SK-N-SH (cell line): Measurements from ENCODE around the gene TMEM255B. TPM values are rescaled to one million over a fixed set of nuclear protein-coding genes. Genes with fewer than 3 reads are reported as not detected.

Source experiments
- CTCF ChIA-PET: fragments of 300-600, 350-600 bp; formaldehyde crosslinking; extraction: SDS; loops from one replicate; lab custom pipeline; 2021; lab: Yijun Ruan, JAX
- POLR2A ChIA-PET: fragments of 350-600 bp; sonication (Branson Sonifier 250); formaldehyde crosslinking; extraction: SDS; loops from one replicate; lab custom pipeline; 2020; ENCODE audit warnings: antibody characterized with exemption, inconsistent platforms; lab: Yijun Ruan, JAX
- DNase-seq: peaks from one replicate; pipeline ENCODE4 v3.0.0; 2012
- H2AFZ ChIP-seq: fragments of 200-600 bp; sonication (generic); 2 replicates; pipeline ENCODE4 v1.8.1; 2016; ENCODE audit warnings: antibody characterized with exemption, mild to moderate bottlenecking, low read depth
- H3F3A ChIP-seq: fragments of 200-600 bp; sonication (generic); replicated peaks from 2 replicates; pipeline ENCODE3; 2016; ENCODE audit warnings: antibody characterized with exemption, mild to moderate bottlenecking; ENCODE audit not compliant: insufficient read depth
- H3K27ac ChIP-seq, 2 experiments: fragments of 200-500 bp in 1 of 2; fragments of 200-600 bp in 1 of 2; sonication (Bioruptor generic) in 1 of 2; sonication (generic), shearing (Covaris generic) in 1 of 2; 2 replicates each; pipeline versions ENCODE4 v1.5.1 to v1.6.1; 2014 to 2016; ENCODE audit warnings: low read depth in 2 of 2, inconsistent platforms in 1 of 2, low read length in 1 of 2, mild to moderate bottlenecking in 1 of 2, mixed read lengths in 1 of 2
- H3K27me3 ChIP-seq: fragments of 200-600 bp; sonication (generic), shearing (Covaris generic); 2 replicates; pipeline ENCODE4 v1.6.1; 2016; ENCODE audit warnings: mixed run types; ENCODE audit not compliant: insufficient read depth
- H3K36me3 ChIP-seq, 2 experiments: fragments of 200-500 bp in 1 of 2; fragments of 200-600 bp in 1 of 2; sonication (Bioruptor generic) in 1 of 2; sonication (generic) in 1 of 2; replicated peaks in 1 of 2; 2 replicates each; pipeline versions ENCODE3 to v1.5.1; 2014 to 2016; ENCODE audit warnings: low read length in 1 of 2, mild to moderate bottlenecking in 1 of 2; ENCODE audit not compliant: insufficient read depth in 2 of 2, control insufficient read depth in 1 of 2
- H3K4me1 ChIP-seq, 2 experiments: fragments of 200-500 bp in 1 of 2; fragments of 200-600 bp in 1 of 2; sonication (Bioruptor generic) in 1 of 2; sonication (generic), shearing (Covaris generic) in 1 of 2; 2 replicates each; pipeline versions ENCODE4 v1.5.1 to v1.6.1; 2014 to 2016; ENCODE audit warnings: low read depth in 1 of 2, low read length in 1 of 2, mixed run types in 1 of 2; ENCODE audit not compliant: insufficient read depth in 2 of 2, control insufficient read depth in 1 of 2
- H3K4me2 ChIP-seq: fragments of 200-600 bp; sonication (generic), shearing (Covaris generic); 2 replicates; pipeline ENCODE4 v1.6.1; 2017; ENCODE audit warnings: mixed run types
- H3K4me3 ChIP-seq, 2 experiments: fragments of 200-500 bp in 1 of 2; fragments of 200-600 bp in 1 of 2; sonication (Bioruptor generic) in 1 of 2; sonication (generic), shearing (Covaris generic) in 1 of 2; 2 replicates each; pipeline versions ENCODE4 v1.5.1 to v1.8.1; 2014 to 2016; ENCODE audit warnings: low read depth in 2 of 2, inconsistent platforms in 1 of 2, low read length in 1 of 2, mild to moderate bottlenecking in 1 of 2, mixed read lengths in 1 of 2, moderate library complexity in 1 of 2
- H3K79me2 ChIP-seq: fragments of 200-600 bp; sonication (generic); 2 replicates; pipeline ENCODE4 v1.8.1; 2017; ENCODE audit warnings: mild to moderate bottlenecking; ENCODE audit not compliant: insufficient read depth
- H3K9ac ChIP-seq: fragments of 200-600 bp; sonication (generic); 2 replicates; pipeline ENCODE4 v1.6.1; 2017; ENCODE audit warnings: mixed run types
- H3K9me2 ChIP-seq: fragments of 200-600 bp; sonication (generic); 2 replicates; pipeline ENCODE4 v1.6.1; 2017; ENCODE audit warnings: mixed run types
- H3K9me3 ChIP-seq: fragments of 200-600 bp; sonication (generic); 2 replicates; pipeline ENCODE4 v1.6.1; 2017; ENCODE audit warnings: mixed run types, mild to moderate bottlenecking, moderate library complexity
- H4K20me1 ChIP-seq: fragments of 200-600 bp; sonication (generic); 2 replicates; pipeline ENCODE4 v1.6.1; 2017; ENCODE audit warnings: mild to moderate bottlenecking, mixed run types; ENCODE audit not compliant: insufficient read depth
- EZH2phosphoT487 ChIP-seq: fragments of 200-600 bp; sonication (generic); IDR thresholded peaks from 2 replicates; pipeline ENCODE4 v1.6.1; 2017; ENCODE audit warnings: low read depth, mixed run types, mild to moderate bottlenecking, antibody characterized with exemption, moderate library complexity, borderline replicate concordance
- FOXJ3 ChIP-seq: sonication (generic); formaldehyde crosslinking; IDR thresholded peaks from 2 replicates; pipeline ENCODE4 v1.5.1; 2020; ENCODE audit warnings: mild to moderate bottlenecking, missing genetic modification reagents
- MXI1 ChIP-seq: IDR thresholded peaks from 2 replicates; pipeline ENCODE4 v1.6.1; 2012; ENCODE audit warnings: mild to moderate bottlenecking, low read depth, low read length, improper control_type of control experiment
- TAF1 ChIP-seq: IDR thresholded peaks from 2 replicates; pipeline ENCODE4 v1.6.1; 2012; ENCODE audit warnings: low read depth, mild to moderate bottlenecking, low read length, moderate library complexity, borderline replicate concordance
- TEAD4 ChIP-seq: IDR thresholded peaks from 2 replicates; pipeline ENCODE4 v1.4.0; 2012; ENCODE audit warnings: mild to moderate bottlenecking, borderline replicate concordance; ENCODE audit not compliant: insufficient read depth
- YY1 ChIP-seq: IDR thresholded peaks from 2 replicates; pipeline ENCODE4 v1.4.0; 2012; ENCODE audit warnings: low read depth, mild to moderate bottlenecking
- WGBS: methylation state at CpG from one replicate; pipeline ENCODE4 v1.1.6; 2017; ENCODE audit warnings: low lambda C conversion rate; 5-methylcytosine and 5-hydroxymethylcytosine counted together
- polyA plus RNA-seq, 3 experiments: library from polyadenylated mRNA; depleted of rRNA; stranded (reverse); fragments of >200 nt; gene quantifications; 2 replicates each; pipeline ENCODE4 v1.2.3, GENCODE V29; 2012
- TF ChIP-seq, protein P1 (sequence below): IDR thresholded peaks from 2 replicates; pipeline ENCODE4 v1.4.0; 2012; ENCODE audit warnings: low read depth, borderline replicate concordance
- TF ChIP-seq, protein P2 (sequence below): fragments of 150-350 bp; IDR thresholded peaks from 2 replicates; pipeline ENCODE4 v1.6.1; 2017; ENCODE audit warnings: antibody characterized with exemption, low read length, low read depth, borderline replicate concordance
- TF ChIP-seq, protein P3 (sequence below): IDR thresholded peaks from 2 replicates; pipeline ENCODE4; 2012
- TF ChIP-seq, protein P4 (sequence below): fragments of 200-600 bp; sonication (generic); IDR thresholded peaks from 2 replicates; pipeline ENCODE4 v1.6.1; 2017; ENCODE audit warnings: antibody characterized with exemption, mild to moderate bottlenecking, moderate library complexity

The TMEM255B gene
- polyA plus RNA-seq, 1 of the 3 experiments (the other 2 are of a cell fraction) = 14.8 TPM

DNA sequence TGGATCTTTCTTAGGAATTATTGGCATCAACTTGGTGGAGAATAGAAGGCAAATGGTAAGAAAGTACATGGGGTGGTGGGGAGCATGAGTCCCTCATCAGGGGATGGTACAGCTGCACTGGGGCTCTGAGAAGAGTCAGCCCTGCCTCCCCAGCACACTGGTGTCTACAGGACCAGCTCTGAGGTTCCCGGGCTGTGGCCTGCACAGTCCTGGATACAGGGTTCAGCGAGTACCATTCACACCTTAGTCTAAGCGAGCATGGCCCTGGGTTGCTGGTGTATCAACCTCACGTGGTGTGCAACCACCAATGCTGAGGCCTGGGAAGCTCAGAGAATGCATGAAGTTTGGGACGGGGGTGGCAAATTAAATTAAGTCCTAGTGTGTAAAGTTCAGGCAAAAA lies 10.1 kb downstream of the TMEM255B start (continued):
- TF ChIP-seq, protein P1, sequence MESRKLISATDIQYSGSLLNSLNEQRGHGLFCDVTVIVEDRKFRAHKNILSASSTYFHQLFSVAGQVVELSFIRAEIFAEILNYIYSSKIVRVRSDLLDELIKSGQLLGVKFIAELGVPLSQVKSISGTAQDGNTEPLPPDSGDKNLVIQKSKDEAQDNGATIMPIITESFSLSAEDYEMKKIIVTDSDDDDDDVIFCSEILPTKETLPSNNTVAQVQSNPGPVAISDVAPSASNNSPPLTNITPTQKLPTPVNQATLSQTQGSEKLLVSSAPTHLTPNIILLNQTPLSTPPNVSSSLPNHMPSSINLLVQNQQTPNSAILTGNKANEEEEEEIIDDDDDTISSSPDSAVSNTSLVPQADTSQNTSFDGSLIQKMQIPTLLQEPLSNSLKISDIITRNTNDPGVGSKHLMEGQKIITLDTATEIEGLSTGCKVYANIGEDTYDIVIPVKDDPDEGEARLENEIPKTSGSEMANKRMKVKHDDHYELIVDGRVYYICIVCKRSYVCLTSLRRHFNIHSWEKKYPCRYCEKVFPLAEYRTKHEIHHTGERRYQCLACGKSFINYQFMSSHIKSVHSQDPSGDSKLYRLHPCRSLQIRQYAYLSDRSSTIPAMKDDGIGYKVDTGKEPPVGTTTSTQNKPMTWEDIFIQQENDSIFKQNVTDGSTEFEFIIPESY = no peak
- TF ChIP-seq, protein P2, sequence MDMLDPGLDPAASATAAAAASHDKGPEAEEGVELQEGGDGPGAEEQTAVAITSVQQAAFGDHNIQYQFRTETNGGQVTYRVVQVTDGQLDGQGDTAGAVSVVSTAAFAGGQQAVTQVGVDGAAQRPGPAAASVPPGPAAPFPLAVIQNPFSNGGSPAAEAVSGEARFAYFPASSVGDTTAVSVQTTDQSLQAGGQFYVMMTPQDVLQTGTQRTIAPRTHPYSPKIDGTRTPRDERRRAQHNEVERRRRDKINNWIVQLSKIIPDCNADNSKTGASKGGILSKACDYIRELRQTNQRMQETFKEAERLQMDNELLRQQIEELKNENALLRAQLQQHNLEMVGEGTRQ = no peak
- TF ChIP-seq TAF1 (no peak), FOXJ3 (CRISPR knock-in tag) (no peak), MXI1 (no peak), EZH2phosphoT487 (no peak)

DNA sequence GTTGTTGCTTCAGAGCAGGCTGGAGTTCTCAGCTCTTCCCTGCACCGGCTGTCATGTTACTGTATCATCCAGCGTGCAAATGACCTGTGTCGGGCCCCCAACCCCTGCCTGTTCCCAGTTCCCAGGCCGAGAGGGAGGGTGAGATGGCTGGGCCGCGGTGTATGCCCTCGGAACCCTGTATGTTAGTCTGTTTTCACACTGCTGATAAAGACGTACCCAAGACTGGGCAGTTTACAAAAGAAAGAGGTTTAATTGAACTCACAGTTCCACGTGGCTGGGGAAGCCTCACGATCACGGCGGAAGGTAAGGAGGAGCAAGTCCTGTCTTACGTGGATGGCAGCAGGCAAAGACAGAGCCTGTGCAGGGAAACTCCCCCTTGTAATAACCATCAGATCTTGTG lies 10.9 kb downstream of the TMEM255B start:
- no peaks in the 10 kb centered on the region for H3K79me2 ChIP-seq
- DNase-seq = no peak
- H3K36me3 ChIP-seq = no peaks in the 10 kb centered on the region
- WGBS = 84% methylated on average over 12 of the region's 13 CpGs
- TF ChIP-seq, protein P3, sequence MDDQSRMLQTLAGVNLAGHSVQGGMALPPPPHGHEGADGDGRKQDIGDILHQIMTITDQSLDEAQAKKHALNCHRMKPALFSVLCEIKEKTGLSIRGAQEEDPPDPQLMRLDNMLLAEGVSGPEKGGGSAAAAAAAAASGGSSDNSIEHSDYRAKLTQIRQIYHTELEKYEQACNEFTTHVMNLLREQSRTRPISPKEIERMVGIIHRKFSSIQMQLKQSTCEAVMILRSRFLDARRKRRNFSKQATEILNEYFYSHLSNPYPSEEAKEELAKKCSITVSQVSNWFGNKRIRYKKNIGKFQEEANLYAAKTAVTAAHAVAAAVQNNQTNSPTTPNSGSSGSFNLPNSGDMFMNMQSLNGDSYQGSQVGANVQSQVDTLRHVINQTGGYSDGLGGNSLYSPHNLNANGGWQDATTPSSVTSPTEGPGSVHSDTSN = no peak
- no peak for TF ChIP-seq YY1
- TF ChIP-seq TEAD4 = no peak
- TF ChIP-seq, protein P4, sequence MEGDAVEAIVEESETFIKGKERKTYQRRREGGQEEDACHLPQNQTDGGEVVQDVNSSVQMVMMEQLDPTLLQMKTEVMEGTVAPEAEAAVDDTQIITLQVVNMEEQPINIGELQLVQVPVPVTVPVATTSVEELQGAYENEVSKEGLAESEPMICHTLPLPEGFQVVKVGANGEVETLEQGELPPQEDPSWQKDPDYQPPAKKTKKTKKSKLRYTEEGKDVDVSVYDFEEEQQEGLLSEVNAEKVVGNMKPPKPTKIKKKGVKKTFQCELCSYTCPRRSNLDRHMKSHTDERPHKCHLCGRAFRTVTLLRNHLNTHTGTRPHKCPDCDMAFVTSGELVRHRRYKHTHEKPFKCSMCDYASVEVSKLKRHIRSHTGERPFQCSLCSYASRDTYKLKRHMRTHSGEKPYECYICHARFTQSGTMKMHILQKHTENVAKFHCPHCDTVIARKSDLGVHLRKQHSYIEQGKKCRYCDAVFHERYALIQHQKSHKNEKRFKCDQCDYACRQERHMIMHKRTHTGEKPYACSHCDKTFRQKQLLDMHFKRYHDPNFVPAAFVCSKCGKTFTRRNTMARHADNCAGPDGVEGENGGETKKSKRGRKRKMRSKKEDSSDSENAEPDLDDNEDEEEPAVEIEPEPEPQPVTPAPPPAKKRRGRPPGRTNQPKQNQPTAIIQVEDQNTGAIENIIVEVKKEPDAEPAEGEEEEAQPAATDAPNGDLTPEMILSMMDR = no peak
- TF ChIP-seq, all 33 proteins: peak for 0
- Histone ChIP-seq H3K4me1 (peaks cover 3 to 5% of the 10 kb centered on the region in 2 experiments; a peak in 1 of 4 replicates), H3K27ac (no peak overlapping the region), H3K4me3 (no peak overlapping the region), H3F3A (no peaks in the 10 kb centered on the region), H3K9ac (no peak overlapping the region), H3K27me3 (no peaks in the 10 kb centered on the region), H3K9me3 (no peaks in the 10 kb centered on the region), H2AFZ (no peak overlapping the region), H3K9me2 (no peaks in the 10 kb centered on the region), H4K20me1 (no peaks in the 10 kb centered on the region), H3K4me2 (no peak overlapping the region)
- POLR2A ChIA-PET = no interaction called here
- CTCF ChIA-PET = no interaction called here
